ENCODE measurements around the gene RELL1.

RELL1 gene

DNA sequence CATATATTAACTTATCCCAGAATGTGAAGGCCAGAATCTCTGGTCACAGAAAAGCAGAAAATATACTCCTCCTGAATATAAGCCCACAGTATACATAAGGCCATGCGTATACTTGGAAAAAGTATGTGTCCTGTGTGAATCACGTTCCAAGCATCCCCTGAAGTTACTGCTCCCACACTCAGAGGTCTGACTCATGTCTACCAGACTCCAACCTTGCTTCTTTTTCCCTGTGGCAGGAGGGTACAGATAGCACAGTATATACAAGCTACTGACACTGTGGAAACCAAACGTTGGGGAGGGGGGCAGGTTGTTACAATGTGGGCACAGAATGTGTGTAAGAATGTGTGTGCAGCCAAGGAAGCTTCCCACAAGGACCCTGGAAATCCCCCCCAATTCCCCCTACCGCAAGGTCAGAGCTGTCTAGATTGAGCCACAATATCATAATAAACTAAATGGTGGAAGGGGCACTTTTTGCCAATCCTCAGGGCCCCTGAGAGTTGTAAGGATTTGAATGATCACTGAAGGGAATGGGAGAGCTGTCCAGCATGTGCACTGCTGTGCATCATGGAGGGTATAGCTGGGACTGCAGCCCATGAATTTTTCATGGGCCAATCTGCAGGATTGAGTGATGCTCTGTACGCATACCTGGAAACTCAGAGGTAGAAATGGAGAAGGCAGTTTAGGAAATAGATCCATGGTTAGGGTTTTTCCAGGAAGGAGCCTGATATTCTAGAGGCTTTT, 7.4 kb upstream of the RELL1 start:
- Histone ChIP-seq H3K27ac (ENCODE audit: extremely low read depth, low read depth, low read length) (no peak overlapping the region), H3K4me3 (ENCODE audit: low read depth, low read length) (no peak overlapping the region), H3K36me3 (ENCODE audit: control insufficient read depth in 2 of 2, insufficient read depth in 1 of 2, low read length in 2 of 2) (no peaks in the 10 kb centered on the region), H3K9me3 (ENCODE audit: control insufficient read depth, insufficient read depth, low read depth, low read length) (no peaks in the 10 kb centered on the region), H3K4me1 (ENCODE audit: control insufficient read depth, insufficient read depth, low read length) (no peaks in the 10 kb centered on the region)
- TF ChIP-seq, protein P1, sequence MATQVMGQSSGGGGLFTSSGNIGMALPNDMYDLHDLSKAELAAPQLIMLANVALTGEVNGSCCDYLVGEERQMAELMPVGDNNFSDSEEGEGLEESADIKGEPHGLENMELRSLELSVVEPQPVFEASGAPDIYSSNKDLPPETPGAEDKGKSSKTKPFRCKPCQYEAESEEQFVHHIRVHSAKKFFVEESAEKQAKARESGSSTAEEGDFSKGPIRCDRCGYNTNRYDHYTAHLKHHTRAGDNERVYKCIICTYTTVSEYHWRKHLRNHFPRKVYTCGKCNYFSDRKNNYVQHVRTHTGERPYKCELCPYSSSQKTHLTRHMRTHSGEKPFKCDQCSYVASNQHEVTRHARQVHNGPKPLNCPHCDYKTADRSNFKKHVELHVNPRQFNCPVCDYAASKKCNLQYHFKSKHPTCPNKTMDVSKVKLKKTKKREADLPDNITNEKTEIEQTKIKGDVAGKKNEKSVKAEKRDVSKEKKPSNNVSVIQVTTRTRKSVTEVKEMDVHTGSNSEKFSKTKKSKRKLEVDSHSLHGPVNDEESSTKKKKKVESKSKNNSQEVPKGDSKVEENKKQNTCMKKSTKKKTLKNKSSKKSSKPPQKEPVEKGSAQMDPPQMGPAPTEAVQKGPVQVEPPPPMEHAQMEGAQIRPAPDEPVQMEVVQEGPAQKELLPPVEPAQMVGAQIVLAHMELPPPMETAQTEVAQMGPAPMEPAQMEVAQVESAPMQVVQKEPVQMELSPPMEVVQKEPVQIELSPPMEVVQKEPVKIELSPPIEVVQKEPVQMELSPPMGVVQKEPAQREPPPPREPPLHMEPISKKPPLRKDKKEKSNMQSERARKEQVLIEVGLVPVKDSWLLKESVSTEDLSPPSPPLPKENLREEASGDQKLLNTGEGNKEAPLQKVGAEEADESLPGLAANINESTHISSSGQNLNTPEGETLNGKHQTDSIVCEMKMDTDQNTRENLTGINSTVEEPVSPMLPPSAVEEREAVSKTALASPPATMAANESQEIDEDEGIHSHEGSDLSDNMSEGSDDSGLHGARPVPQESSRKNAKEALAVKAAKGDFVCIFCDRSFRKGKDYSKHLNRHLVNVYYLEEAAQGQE (tag by site-specific recombination; IDR thresholded peaks at IDR 0.05), result peak; percentile 79
- TF ChIP-seq ZSCAN30 (tag by site-specific recombination; IDR thresholded peaks at IDR 0.05), result no peak
- CTCF ChIA-PET, result interaction anchor here (0.6 kb wide), 1 partner anchor 329 kb away, joined by 4 read pairs; no protein-coding TSS in a partner anchor
- POLR2A ChIA-PET, result interaction anchor here (0.7 kb wide), 1 partner anchor 334 kb away, joined by 7 read pairs; no protein-coding TSS in a partner anchor

DNA sequence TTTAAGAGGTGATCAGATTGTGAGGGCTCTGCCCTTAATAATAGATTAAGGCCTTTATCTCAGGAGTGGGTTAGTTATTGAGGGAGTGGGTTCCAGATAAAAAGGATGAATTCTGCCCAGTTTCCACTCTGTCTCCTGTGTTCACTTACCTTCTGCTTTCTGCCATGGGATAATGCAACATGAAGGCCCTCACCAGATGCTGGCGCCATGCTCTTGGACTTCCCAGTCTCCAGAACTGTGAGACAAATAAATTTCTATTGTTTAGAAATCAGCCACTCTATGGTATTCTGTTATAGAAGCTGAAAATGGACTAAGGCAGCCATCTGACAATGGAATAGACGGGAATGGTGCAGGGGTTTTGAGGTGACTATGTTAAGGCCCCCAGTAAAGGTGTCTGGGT, 6.9 kb upstream of the RELL1 start:
- Histone ChIP-seq H3K27ac (ENCODE audit: extremely low read depth, low read depth, low read length) (no peak overlapping the region), H3K9me3 (ENCODE audit: control insufficient read depth, insufficient read depth, low read depth, low read length) (no peaks in the 10 kb centered on the region), H3K4me3 (ENCODE audit: low read depth, low read length) (no peak overlapping the region), H3K4me1 (ENCODE audit: control insufficient read depth, insufficient read depth, low read length) (no peaks in the 10 kb centered on the region), H3K36me3 (ENCODE audit: control insufficient read depth in 2 of 2, insufficient read depth in 1 of 2, low read length in 2 of 2) (no peaks in the 10 kb centered on the region)
- TF ChIP-seq ZNF416 (tag by site-specific recombination; IDR thresholded peaks at IDR 0.05), result no peak
- TF ChIP-seq, protein P2, sequence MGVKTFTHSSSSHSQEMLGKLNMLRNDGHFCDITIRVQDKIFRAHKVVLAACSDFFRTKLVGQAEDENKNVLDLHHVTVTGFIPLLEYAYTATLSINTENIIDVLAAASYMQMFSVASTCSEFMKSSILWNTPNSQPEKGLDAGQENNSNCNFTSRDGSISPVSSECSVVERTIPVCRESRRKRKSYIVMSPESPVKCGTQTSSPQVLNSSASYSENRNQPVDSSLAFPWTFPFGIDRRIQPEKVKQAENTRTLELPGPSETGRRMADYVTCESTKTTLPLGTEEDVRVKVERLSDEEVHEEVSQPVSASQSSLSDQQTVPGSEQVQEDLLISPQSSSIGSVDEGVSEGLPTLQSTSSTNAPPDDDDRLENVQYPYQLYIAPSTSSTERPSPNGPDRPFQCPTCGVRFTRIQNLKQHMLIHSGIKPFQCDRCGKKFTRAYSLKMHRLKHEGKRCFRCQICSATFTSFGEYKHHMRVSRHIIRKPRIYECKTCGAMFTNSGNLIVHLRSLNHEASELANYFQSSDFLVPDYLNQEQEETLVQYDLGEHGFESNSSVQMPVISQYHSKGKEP (tag by site-specific recombination; IDR thresholded peaks at IDR 0.05), result no peak
- TF ChIP-seq OVOL3 (tag by site-specific recombination; IDR thresholded peaks at IDR 0.05), result no peak
- TF ChIP-seq YY1 (tag by site-specific recombination; IDR thresholded peaks at IDR 0.05), result no peak
- no peak for TF ChIP-seq ZNF791 (tag by site-specific recombination; IDR thresholded peaks at IDR 0.05)
- no peak for TF ChIP-seq ZNF660 (tag by site-specific recombination; IDR thresholded peaks at IDR 0.05)
- TF ChIP-seq ZFP41 (tag by site-specific recombination; IDR thresholded peaks at IDR 0.05; ENCODE audit: borderline replicate concordance), result no peak
- TF ChIP-seq ZNF521 (tag by site-specific recombination; IDR thresholded peaks at IDR 0.05), result no peak
- TF ChIP-seq, protein P3, sequence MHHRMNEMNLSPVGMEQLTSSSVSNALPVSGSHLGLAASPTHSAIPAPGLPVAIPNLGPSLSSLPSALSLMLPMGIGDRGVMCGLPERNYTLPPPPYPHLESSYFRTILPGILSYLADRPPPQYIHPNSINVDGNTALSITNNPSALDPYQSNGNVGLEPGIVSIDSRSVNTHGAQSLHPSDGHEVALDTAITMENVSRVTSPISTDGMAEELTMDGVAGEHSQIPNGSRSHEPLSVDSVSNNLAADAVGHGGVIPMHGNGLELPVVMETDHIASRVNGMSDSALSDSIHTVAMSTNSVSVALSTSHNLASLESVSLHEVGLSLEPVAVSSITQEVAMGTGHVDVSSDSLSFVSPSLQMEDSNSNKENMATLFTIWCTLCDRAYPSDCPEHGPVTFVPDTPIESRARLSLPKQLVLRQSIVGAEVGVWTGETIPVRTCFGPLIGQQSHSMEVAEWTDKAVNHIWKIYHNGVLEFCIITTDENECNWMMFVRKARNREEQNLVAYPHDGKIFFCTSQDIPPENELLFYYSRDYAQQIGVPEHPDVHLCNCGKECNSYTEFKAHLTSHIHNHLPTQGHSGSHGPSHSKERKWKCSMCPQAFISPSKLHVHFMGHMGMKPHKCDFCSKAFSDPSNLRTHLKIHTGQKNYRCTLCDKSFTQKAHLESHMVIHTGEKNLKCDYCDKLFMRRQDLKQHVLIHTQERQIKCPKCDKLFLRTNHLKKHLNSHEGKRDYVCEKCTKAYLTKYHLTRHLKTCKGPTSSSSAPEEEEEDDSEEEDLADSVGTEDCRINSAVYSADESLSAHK (tag by site-specific recombination; IDR thresholded peaks at IDR 0.05), result no peak
- TF ChIP-seq ZNF155 (tag by site-specific recombination; IDR thresholded peaks at IDR 0.05), result no peak
- no peak for TF ChIP-seq KLF7 (tag by site-specific recombination; IDR thresholded peaks at IDR 0.05; ENCODE audit: borderline replicate concordance)
- TF ChIP-seq ZNF555 (tag by site-specific recombination; conservative IDR thresholded peaks at IDR 0.05), result no peak
- no peak for TF ChIP-seq ZNF558 (tag by site-specific recombination; IDR thresholded peaks at IDR 0.05)
- TF ChIP-seq ZNF48 (tag by site-specific recombination; IDR thresholded peaks at IDR 0.05), result no peak
- no peak for TF ChIP-seq ZNF548 (tag by site-specific recombination; IDR thresholded peaks at IDR 0.05)
- POLR2A ChIA-PET, result no interaction called here
- CTCF ChIA-PET, result interaction anchor here (0.6 kb wide), 1 partner anchor 328 kb away, joined by 4 read pairs; no protein-coding TSS in a partner anchor
